ES-I3 (cell line): ENCODE results near the gene LMF1.
"Not testable (repeated sequence)": the region's sequence is repeated elsewhere in the genome, so short reads cannot be mapped to it uniquely, and the experiment has no call there.

Experiments
- H3K36me3 ChIP-seq: 2 replicates; pipeline ENCODE4 v1.6.1; 2013; ENCODE audit warnings: mild to moderate bottlenecking, low read length, control low read depth, moderate library complexity; ENCODE audit not compliant: insufficient read depth
- H3K4me1 ChIP-seq: 2 replicates; pipeline ENCODE4 v1.6.1; 2013; ENCODE audit warnings: mild to moderate bottlenecking, control low read depth, low read length; ENCODE audit not compliant: insufficient read depth
- H3K9ac ChIP-seq: 2 replicates; pipeline ENCODE4 v1.6.1; 2013; ENCODE audit warnings: low read depth, mild to moderate bottlenecking, low read length, moderate library complexity
- H3K9me3 ChIP-seq: 2 replicates; pipeline ENCODE4 v1.6.1; 2013; ENCODE audit warnings: mild to moderate bottlenecking, low read length, moderate library complexity; ENCODE audit not compliant: control insufficient read depth, insufficient read depth

LMF1 gene

DNA sequence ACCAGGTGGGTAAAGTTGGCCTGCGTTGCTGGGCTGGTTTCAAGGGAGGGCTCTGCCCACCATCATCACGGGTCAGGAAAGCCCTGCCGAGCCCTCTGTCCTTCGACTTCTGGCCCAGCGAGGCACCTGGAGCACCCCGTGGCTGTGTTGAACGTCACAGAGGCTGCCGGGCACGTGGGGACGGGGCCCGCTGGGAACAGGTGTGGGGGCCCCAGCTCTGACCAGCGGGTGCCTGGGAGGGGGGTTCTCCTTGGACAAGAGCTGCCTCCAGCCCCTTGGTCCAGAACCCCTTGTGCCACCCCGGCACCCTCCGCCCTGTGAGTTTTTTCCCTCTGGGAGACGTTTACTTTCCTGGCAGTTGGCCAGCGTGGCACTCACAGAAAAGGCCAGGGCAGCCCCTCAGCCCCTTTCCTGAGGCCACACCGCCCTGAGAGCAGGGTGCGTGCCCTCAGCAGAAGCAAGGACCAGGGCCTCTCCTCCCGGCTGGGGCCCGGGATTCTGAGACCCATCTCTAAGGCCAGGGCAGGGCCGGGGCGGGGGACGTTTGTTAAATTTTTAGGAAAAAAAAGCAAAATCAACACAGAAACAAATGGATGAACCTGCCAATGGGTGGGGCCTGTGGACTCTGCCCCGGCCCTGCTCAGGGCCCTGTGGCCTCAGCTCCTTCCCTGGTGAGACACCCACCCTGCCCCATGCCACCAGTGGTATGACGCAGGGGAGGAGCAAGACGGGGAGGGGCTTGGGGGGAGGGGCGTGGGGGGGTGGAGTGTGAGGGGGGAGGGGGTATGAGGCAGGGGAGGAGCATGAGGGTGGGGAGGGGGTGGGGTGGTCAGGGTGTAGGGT, 139.0 kb downstream of the LMF1 start:
- no peaks in the 10 kb centered on the region for H3K4me1 ChIP-seq
- H3K9ac ChIP-seq = no peak overlapping the region
- H3K9me3 ChIP-seq = peaks cover 11% of the 10 kb centered on the region

GRCh38 chr16:830871-831570, 139.8 kb downstream of the LMF1 start:
- H3K9me3 ChIP-seq = peaks cover 5% of the 10 kb centered on the region
- no peaks in the 10 kb centered on the region for H3K4me1 ChIP-seq
- no peaks in the 10 kb centered on the region for H3K36me3 ChIP-seq
- no peak overlapping the region for H3K9ac ChIP-seq

More for the DNA sequence above, 139.0 kb downstream of the LMF1 start:
- no peaks in the 10 kb centered on the region for H3K36me3 ChIP-seq

DNA sequence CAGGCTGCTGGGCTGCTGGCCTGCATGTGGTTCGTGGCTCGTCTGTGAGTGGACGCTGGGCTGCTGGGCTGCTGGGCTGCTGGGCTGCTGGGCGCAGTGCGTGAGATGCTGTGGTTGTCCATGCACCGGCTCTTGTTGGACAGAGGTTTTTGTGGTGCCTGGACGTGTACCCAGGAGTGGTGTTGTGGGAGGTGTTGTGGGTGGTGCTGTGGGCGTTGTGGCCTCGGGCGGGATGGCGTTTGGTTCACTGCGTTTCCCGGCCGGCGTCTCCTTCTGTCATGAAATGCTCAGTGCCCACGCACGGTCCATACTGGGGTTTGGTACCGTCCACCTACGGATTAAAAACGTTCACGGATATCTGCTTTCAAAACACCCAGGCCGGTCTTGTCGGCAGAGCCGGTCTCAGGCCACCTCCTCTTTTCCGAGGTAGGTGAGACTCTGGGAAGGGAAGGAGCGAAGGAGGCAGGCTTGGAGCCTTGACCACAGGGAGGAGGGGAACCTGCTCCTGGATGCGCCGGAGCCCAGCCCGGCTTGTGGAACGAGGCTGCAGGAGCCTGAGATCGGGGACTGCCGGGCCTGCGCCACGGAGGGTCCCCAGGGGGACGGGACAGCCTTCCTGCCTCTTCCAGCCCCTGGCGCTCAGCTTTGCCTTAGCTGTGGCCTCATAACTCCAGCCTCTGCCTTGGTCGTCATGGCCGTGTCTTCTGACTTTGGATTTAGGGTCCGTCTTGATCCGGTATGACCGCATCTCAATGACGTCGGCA, 140.5 kb downstream of the LMF1 start:
- no peaks in the 10 kb centered on the region for H3K36me3 ChIP-seq
- no peaks in the 10 kb centered on the region for H3K4me1 ChIP-seq
- no peaks in the 10 kb centered on the region for H3K9me3 ChIP-seq
- no peak overlapping the region for H3K9ac ChIP-seq

- no peaks in the 10 kb centered on the region for H3K4me1 ChIP-seq
- H3K9ac ChIP-seq = no peak overlapping the region
- H3K9me3 ChIP-seq = no peaks in the 10 kb centered on the region
These were observed 141.9 kb downstream of the LMF1 start for GRCh38 chr16:828891-829290.

DNA sequence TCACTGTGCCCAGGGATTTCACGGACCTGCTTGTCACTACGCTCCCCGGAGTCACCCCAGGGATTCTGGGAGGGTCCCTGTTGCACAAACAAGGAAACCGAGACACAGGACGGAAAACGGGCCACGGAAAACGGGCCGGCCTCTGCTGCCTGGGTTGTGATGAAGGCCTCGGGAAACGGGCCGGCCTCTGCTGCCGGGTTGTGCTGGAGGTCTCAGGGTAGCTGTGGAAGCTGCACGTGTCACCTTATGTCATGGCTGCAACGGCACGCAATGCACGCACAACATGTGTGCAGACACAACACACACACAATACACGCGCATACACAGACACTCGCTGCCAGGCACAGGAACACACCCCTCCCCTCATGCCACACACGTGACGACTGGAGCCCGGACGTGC, 143.3 kb downstream of the LMF1 start:
- no peak overlapping the region for H3K9ac ChIP-seq
- H3K36me3 ChIP-seq = no peaks in the 10 kb centered on the region
- no peaks in the 10 kb centered on the region for H3K9me3 ChIP-seq
- no peaks in the 10 kb centered on the region for H3K4me1 ChIP-seq

More at GRCh38 chr16:828891-829290, 141.9 kb downstream of the LMF1 start:
- no peaks in the 10 kb centered on the region for H3K36me3 ChIP-seq

- H3K4me1 ChIP-seq = no peaks in the 10 kb centered on the region
- H3K36me3 ChIP-seq = no peaks in the 10 kb centered on the region
- H3K9me3 ChIP-seq = no peaks in the 10 kb centered on the region
- no peak overlapping the region for H3K9ac ChIP-seq
These were observed 145.3 kb downstream of the LMF1 start for GRCh38 chr16:825341-826061.

GRCh38 chr16:824601-825000, 146.2 kb downstream of the LMF1 start:
- Histone ChIP-seq H3K9ac (no peak overlapping the region), H3K4me1 (no peaks in the 10 kb centered on the region), H3K9me3 (no peaks in the 10 kb centered on the region), H3K36me3 (no peaks in the 10 kb centered on the region)

DNA sequence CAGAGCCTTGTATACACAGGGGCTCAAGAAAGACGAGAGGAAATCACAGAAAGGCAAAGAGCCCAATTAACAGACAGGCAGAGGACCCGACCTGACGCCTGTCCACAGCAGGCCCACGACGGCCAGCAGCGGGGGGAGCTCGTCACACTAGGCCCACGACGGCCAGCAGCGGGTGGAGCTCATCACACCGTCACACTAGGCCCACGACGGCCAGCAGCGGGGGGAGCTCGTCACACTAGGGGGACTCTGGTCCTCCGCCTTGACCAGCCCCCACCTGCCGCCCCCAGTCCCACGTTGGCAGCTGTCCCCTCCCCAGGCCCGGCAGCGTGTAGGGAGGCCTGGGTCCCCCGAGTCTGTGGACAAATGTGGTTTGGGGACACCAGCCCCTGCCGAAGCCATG, 146.6 kb downstream of the LMF1 start:
- Histone ChIP-seq H3K9me3 (no peaks in the 10 kb centered on the region), H3K9ac (no peak overlapping the region), H3K4me1 (no peaks in the 10 kb centered on the region), H3K36me3 (no peaks in the 10 kb centered on the region)

DNA sequence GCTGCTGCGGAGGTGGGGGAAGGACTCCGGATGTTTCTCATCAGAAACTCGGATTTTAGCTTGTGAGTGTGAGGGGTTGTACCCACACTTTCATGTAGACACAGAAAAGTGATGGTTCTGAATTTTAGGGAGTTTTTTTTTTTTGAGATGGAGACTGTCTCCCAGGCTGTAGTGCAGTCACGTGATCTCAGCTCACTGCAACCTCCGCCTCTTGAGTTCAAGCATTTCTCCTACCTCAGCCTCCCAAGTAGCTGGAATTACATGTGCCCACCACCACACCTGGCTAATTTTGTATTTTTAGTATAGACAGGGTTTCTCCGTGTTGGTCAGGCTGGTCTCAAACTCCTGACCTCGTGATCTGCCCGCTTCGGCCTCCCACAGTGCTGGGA, 147.9 kb downstream of the LMF1 start:
- Histone ChIP-seq H3K36me3 (no peaks in the 10 kb centered on the region), H3K4me1 (no peaks in the 10 kb centered on the region), H3K9me3 (no peaks in the 10 kb centered on the region)

GRCh38 chr16:822174-822908, 148.4 kb downstream of the LMF1 start:
- H3K9ac ChIP-seq = no peak overlapping the region
- no peaks in the 10 kb centered on the region for H3K9me3 ChIP-seq
- no peaks in the 10 kb centered on the region for H3K36me3 ChIP-seq
- no peaks in the 10 kb centered on the region for H3K4me1 ChIP-seq

More for the DNA sequence above, 147.9 kb downstream of the LMF1 start:
- no peak overlapping the region for H3K9ac ChIP-seq

DNA sequence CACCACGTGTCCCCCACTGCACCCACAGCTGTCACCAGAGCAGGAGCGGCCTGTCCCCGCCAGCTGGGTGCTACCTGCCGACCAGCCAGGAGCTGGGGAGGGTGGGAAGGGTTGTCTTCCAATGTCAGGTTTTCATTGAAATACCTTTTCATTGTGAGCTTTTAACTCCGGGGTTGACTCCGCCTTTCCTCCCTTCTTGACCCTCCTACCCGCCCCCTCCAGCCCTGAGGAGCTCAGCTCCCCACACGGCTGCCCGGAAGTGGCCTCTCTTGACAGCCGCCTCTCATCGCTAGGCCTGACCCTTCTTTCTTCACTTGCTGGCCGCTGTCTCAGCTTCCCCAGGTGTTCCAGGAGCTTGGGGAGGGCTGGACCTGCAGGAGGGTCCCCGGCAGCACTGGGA, 149.0 kb downstream of the LMF1 start:
- no peaks in the 10 kb centered on the region for H3K36me3 ChIP-seq
- H3K9me3 ChIP-seq = no peaks in the 10 kb centered on the region
- no peak overlapping the region for H3K9ac ChIP-seq
- no peaks in the 10 kb centered on the region for H3K4me1 ChIP-seq

GRCh38 chr16:820748-821147, 150.0 kb downstream of the LMF1 start:
- H3K9me3 ChIP-seq = no peaks in the 10 kb centered on the region
- no peaks in the 10 kb centered on the region for H3K4me1 ChIP-seq
- H3K36me3 ChIP-seq = no peaks in the 10 kb centered on the region
- H3K9ac ChIP-seq = no peak overlapping the region

DNA sequence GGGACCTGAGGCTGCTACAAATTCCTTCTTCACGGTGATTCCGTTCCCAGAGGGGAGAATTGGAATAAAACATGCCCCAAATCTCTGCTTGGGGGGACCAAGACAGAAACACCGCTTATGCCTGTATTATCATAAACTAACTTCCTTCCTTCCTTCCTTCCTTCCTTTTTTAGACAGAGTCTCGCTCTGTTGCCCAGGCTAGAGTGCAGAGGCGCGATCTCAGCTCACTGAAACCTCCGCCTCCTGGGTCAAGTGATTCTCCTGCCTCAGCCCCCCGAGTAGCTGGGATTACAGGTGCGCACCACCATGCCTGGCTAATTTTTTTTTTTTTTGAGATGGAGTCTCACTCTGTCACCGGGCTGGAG, 150.8 kb downstream of the LMF1 start:
- H3K9me3 ChIP-seq, H3K9ac ChIP-seq, H3K4me1 ChIP-seq, H3K36me3 ChIP-seq: not testable (repeated sequence)
